Measurements from ENCODE around the gene CORO1C.
"Not testable (repeated sequence)": the region's sequence is repeated elsewhere in the genome, so short reads cannot be mapped to it uniquely, and the experiment has no call there.

CORO1C gene

GRCh38 chr12:108772891-108773797 lies 41.8 kb upstream of the CORO1C start:
- H3K4me3 Mint-ChIP-seq: no peak overlapping the region
- no peak for DNase-seq
- no peaks in the 10 kb centered on the region for H3K9me3 Mint-ChIP-seq
- peaks cover 13% of the 10 kb centered on the region for H3K27me3 Mint-ChIP-seq (ENCODE audit: low read depth, poor library complexity)
- H3K36me3 Mint-ChIP-seq (ENCODE audit: low read depth): no peaks in the 10 kb centered on the region
- TF ChIP-seq, protein P1, sequence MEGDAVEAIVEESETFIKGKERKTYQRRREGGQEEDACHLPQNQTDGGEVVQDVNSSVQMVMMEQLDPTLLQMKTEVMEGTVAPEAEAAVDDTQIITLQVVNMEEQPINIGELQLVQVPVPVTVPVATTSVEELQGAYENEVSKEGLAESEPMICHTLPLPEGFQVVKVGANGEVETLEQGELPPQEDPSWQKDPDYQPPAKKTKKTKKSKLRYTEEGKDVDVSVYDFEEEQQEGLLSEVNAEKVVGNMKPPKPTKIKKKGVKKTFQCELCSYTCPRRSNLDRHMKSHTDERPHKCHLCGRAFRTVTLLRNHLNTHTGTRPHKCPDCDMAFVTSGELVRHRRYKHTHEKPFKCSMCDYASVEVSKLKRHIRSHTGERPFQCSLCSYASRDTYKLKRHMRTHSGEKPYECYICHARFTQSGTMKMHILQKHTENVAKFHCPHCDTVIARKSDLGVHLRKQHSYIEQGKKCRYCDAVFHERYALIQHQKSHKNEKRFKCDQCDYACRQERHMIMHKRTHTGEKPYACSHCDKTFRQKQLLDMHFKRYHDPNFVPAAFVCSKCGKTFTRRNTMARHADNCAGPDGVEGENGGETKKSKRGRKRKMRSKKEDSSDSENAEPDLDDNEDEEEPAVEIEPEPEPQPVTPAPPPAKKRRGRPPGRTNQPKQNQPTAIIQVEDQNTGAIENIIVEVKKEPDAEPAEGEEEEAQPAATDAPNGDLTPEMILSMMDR (IDR thresholded peaks at IDR 0.05): no peak
- peak overlapping the region; percentile 81 for H3K27ac Mint-ChIP-seq
- peaks cover 30% of the 10 kb centered on the region for H3K4me1 Mint-ChIP-seq

DNA sequence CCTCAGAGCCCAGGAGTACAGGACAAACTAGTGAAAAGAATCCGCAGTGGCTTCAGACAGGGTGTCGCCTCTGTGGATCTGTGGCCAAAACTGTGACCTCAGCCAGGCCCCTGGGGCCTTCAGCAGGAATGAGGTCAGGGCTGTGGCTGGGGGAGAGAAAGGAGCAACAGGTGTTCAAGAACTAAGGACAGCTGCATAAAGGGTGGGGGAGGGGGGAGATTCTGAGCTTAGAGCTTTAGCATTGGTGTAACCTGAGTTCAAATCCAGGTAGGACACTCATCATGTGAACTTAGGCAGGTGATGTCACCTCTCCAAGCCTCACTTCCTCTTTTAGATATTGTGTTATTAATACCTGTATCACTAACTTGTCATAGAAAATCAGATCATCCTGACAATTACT lies 40.9 kb upstream of the CORO1C start:
- Mint-ChIP-seq H3K4me1 (peaks cover 29% of the 10 kb centered on the region), H3K9me3 (no peaks in the 10 kb centered on the region), H3K4me3 (no peak overlapping the region), H3K27me3 (ENCODE audit: low read depth, poor library complexity) (peaks cover 22% of the 10 kb centered on the region), H3K27ac (no peak overlapping the region), H3K36me3 (ENCODE audit: low read depth) (no peaks in the 10 kb centered on the region)
- no peak for DNase-seq
- TF ChIP-seq, protein P1 (IDR thresholded peaks at IDR 0.05): no peak

DNA sequence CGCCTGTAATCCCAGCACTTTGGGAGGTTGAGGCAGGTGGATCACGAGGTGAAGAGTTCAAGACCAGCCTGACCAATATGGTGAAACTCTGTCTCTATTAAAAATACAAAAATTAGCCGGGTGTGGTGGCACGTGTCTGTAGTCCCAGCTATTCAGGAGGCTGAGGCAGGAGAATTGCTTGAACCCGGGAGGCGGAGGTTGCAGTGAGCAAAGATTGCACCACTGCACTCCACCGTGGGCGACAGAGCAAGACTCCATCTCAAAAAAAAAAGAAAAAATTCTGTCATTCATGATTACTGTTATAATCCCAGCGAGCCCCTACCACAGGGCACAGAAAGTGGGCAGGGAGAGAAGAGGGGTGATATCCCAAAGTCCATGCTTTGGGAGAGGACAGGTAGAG lies 40.5 kb upstream of the CORO1C start:
- not testable (repeated sequence) for H3K9me3 Mint-ChIP-seq; H3K4me3 Mint-ChIP-seq; H3K36me3 Mint-ChIP-seq (ENCODE audit: low read depth); DNase-seq; H3K27ac Mint-ChIP-seq
- H3K4me1 Mint-ChIP-seq: peaks cover 26% of the 10 kb centered on the region
- H3K27me3 Mint-ChIP-seq (ENCODE audit: low read depth, poor library complexity): peaks cover 22% of the 10 kb centered on the region

- peaks cover 22% of the 10 kb centered on the region for H3K27me3 Mint-ChIP-seq (ENCODE audit: low read depth, poor library complexity)
- no peak for DNase-seq
- TF ChIP-seq, protein P1 (IDR thresholded peaks at IDR 0.05): no peak
- no peak overlapping the region for H3K27ac Mint-ChIP-seq
- H3K9me3 Mint-ChIP-seq: no peaks in the 10 kb centered on the region
- H3K4me1 Mint-ChIP-seq: peaks cover 26% of the 10 kb centered on the region
- no peak overlapping the region for H3K4me3 Mint-ChIP-seq
- H3K36me3 Mint-ChIP-seq (ENCODE audit: low read depth): no peaks in the 10 kb centered on the region
Measured at GRCh38 chr12:108770963-108771362, 39.6 kb upstream of the CORO1C start.

GRCh38 chr12:108770269-108770829 lies 39.0 kb upstream of the CORO1C start:
- no peaks in the 10 kb centered on the region for H3K9me3 Mint-ChIP-seq
- H3K4me3 Mint-ChIP-seq: no peak overlapping the region
- peaks cover 22% of the 10 kb centered on the region for H3K27me3 Mint-ChIP-seq (ENCODE audit: low read depth, poor library complexity)
- TF ChIP-seq, protein P1 (IDR thresholded peaks at IDR 0.05): no peak
- DNase-seq: no peak
- H3K27ac Mint-ChIP-seq: peak overlapping the region; percentile 88
- H3K36me3 Mint-ChIP-seq (ENCODE audit: low read depth): no peaks in the 10 kb centered on the region
- peaks cover 28% of the 10 kb centered on the region for H3K4me1 Mint-ChIP-seq

- TF ChIP-seq, protein P1 (IDR thresholded peaks at IDR 0.05): no peak
- Mint-ChIP-seq H3K36me3 (ENCODE audit: low read depth) (no peaks in the 10 kb centered on the region), H3K4me1 (peaks cover 18% of the 10 kb centered on the region), H3K4me3 (peak overlapping the region; percentile 66), H3K27ac (no peak overlapping the region), H3K27me3 (ENCODE audit: low read depth, poor library complexity) (peaks cover 22% of the 10 kb centered on the region), H3K9me3 (no peaks in the 10 kb centered on the region)
- DNase-seq: peak; percentile 57
Measured at GRCh38 chr12:108768591-108769500, 37.5 kb upstream of the CORO1C start.

Measured in nephron progenitor cell (in vitro differentiated cells).